MM.1S (cell line): Measurements from ENCODE around the gene GSC2.

Experiments
- CTCF ChIP-seq: fragments of 300-600 bp; sonication (generic); IDR thresholded peaks from 2 replicates; pipeline ENCODE4 v1.5.1; 2016; ENCODE audit warnings: antibody characterized with exemption, low read length, mixed read lengths
- EZH2 ChIP-seq: fragments of 300-600 bp; sonication (generic); optimal IDR thresholded peaks from 2 replicates; pipeline ENCODE3; 2017; ENCODE audit warnings: low read depth, mild to moderate bottlenecking, antibody characterized with exemption, low read length, mixed read lengths
- EZH2phosphoT487 ChIP-seq: fragments of 300-600 bp; sonication (generic); IDR thresholded peaks from 2 replicates; pipeline ENCODE4 v1.6.1; 2018; ENCODE audit warnings: antibody characterized with exemption, low read length

GRCh38 chr22:19181786-19182471, 31.8 kb upstream of the GSC2 start:
- TF ChIP-seq CTCF (no peak), EZH2phosphoT487 (no peak), EZH2 (no peak)
